PFSK-1 (cell line): ENCODE data around the gene ZNF28.

Experiments
- FOXP2 ChIP-seq: optimal IDR thresholded peaks from 2 replicates; pipeline ENCODE3; 2011; ENCODE audit warnings: borderline replicate concordance, control low read depth, inconsistent platforms; ENCODE audit not compliant: insufficient read depth; ENCODE audit errors: extremely low read length, extremely low read depth
- POLR2AphosphoS5 ChIP-seq: IDR thresholded peaks from 2 replicates; pipeline ENCODE4 v1.6.1; 2012; ENCODE audit warnings: low read depth, mild to moderate bottlenecking, control low read depth, low read length, moderate library complexity
- SIN3A ChIP-seq: IDR thresholded peaks from 2 replicates; pipeline ENCODE4 v1.6.1; 2012; ENCODE audit warnings: mild to moderate bottlenecking, low read length, moderate library complexity, borderline replicate concordance; ENCODE audit not compliant: insufficient read depth
- TAF1 ChIP-seq: IDR thresholded peaks from 2 replicates; pipeline ENCODE4 v1.6.1; 2012; ENCODE audit warnings: low read length, control low read depth, borderline replicate concordance; ENCODE audit not compliant: insufficient read depth
- TF ChIP-seq, protein P1 (sequence below), 2 experiments: IDR thresholded peaks; 2 replicates each; pipeline versions ENCODE4 v1.6.1 to v1.8.0; 2011 to 2012; ENCODE audit warnings: low read depth in 2 of 2, low read length in 2 of 2, control low read depth in 1 of 2, inconsistent platforms in 1 of 2, mild to moderate bottlenecking in 1 of 2, moderate library complexity in 1 of 2; ENCODE audit not compliant: insufficient read depth in 1 of 2

Gene ZNF28

DNA sequence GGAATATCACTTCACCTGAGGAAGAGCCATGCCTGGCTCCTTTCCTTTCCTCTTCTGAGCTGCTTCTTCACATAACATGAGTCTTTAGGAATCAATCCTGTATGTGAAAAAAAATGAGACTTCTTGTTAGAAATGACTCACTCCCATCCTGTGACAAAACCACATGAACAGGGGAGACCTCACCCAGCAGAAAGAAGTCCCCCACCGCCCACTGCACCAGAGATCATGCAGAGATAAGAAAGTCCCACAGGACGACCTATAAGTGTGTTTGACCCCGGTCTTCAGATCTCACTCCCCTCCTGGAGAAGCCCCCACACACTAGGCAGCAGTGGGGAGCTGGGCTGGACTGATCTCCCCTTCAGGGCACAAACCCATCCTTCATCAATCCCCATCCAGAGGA lies 42.6 kb downstream of the ZNF28 start:
- TF ChIP-seq TAF1, result no peak
- no peak for TF ChIP-seq FOXP2
- TF ChIP-seq, protein P1, sequence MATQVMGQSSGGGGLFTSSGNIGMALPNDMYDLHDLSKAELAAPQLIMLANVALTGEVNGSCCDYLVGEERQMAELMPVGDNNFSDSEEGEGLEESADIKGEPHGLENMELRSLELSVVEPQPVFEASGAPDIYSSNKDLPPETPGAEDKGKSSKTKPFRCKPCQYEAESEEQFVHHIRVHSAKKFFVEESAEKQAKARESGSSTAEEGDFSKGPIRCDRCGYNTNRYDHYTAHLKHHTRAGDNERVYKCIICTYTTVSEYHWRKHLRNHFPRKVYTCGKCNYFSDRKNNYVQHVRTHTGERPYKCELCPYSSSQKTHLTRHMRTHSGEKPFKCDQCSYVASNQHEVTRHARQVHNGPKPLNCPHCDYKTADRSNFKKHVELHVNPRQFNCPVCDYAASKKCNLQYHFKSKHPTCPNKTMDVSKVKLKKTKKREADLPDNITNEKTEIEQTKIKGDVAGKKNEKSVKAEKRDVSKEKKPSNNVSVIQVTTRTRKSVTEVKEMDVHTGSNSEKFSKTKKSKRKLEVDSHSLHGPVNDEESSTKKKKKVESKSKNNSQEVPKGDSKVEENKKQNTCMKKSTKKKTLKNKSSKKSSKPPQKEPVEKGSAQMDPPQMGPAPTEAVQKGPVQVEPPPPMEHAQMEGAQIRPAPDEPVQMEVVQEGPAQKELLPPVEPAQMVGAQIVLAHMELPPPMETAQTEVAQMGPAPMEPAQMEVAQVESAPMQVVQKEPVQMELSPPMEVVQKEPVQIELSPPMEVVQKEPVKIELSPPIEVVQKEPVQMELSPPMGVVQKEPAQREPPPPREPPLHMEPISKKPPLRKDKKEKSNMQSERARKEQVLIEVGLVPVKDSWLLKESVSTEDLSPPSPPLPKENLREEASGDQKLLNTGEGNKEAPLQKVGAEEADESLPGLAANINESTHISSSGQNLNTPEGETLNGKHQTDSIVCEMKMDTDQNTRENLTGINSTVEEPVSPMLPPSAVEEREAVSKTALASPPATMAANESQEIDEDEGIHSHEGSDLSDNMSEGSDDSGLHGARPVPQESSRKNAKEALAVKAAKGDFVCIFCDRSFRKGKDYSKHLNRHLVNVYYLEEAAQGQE (IDR thresholded peaks at IDR 0.05; ENCODE audit: insufficient read depth in 1 of 2, low read depth in 2 of 2, low read length in 2 of 2), result no peak
- TF ChIP-seq POLR2AphosphoS5, result no peak
- no peak for TF ChIP-seq SIN3A

- TF ChIP-seq POLR2AphosphoS5 (no peak), FOXP2 (no peak), SIN3A (no peak), TAF1 (no peak)
- TF ChIP-seq, protein P1 (IDR thresholded peaks at IDR 0.05; ENCODE audit: insufficient read depth in 1 of 2, low read depth in 2 of 2, low read length in 2 of 2), result no peak
These were observed 71.7 kb downstream of the ZNF28 start for GRCh38 chr19:52749780-52750179.

GRCh38 chr19:52748336-52748950 lies 73.0 kb downstream of the ZNF28 start:
- TF ChIP-seq FOXP2 (no peak), TAF1 (no peak), POLR2AphosphoS5 (no peak), SIN3A (no peak)
- TF ChIP-seq, protein P1 (IDR thresholded peaks at IDR 0.05; ENCODE audit: insufficient read depth in 1 of 2, low read depth in 2 of 2, low read length in 2 of 2), result no peak
